Spleen (tissue), 7 donors: Measurements from ENCODE around the gene BMPR1A.

ENCODE experiments used
- POLR2A ChIP-seq, 3 donors: fragments of 450-650 bp; IDR thresholded peaks; one replicate each; pipeline ENCODE4 v1.5.1; 2017; ENCODE audit warnings: antibody characterized with exemption in 3 of 3, mild to moderate bottlenecking in 1 of 3
- TF ChIP-seq, protein P1 (sequence below), 11 experiments: fragments of 200-600 bp in 7 of 11; fragments of 450-650 bp in 4 of 11; sonication (generic) in 4 of 11; IDR thresholded peaks in 8 of 11; conservative IDR thresholded peaks in 3 of 11; 1 replicate in 7 of 11; 2 replicates in 4 of 11; pipeline versions ENCODE4 v1.4.0 to v1.8.0; 2016 to 2021; ENCODE audit warnings: antibody characterized with exemption in 11 of 11, inconsistent platforms in 4 of 11, mild to moderate bottlenecking in 1 of 11
- donor health status: DM: no; HTN: no; CAD: no; lungs with moderate emphysema.
- donor health status: DM: no; HTN: no; CAD: no.
- donor health status: DM: no; HTN: no; CAD: no.

GRCh38 chr10:86729677-86730076 lies 26.7 kb upstream of the BMPR1A start:
- TF ChIP-seq, protein P1, sequence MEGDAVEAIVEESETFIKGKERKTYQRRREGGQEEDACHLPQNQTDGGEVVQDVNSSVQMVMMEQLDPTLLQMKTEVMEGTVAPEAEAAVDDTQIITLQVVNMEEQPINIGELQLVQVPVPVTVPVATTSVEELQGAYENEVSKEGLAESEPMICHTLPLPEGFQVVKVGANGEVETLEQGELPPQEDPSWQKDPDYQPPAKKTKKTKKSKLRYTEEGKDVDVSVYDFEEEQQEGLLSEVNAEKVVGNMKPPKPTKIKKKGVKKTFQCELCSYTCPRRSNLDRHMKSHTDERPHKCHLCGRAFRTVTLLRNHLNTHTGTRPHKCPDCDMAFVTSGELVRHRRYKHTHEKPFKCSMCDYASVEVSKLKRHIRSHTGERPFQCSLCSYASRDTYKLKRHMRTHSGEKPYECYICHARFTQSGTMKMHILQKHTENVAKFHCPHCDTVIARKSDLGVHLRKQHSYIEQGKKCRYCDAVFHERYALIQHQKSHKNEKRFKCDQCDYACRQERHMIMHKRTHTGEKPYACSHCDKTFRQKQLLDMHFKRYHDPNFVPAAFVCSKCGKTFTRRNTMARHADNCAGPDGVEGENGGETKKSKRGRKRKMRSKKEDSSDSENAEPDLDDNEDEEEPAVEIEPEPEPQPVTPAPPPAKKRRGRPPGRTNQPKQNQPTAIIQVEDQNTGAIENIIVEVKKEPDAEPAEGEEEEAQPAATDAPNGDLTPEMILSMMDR (IDR thresholded peaks at IDR 0.05 in 8 of 11, conservative IDR thresholded peaks at IDR 0.05 in 3 of 11): no peak
- TF ChIP-seq POLR2A (IDR thresholded peaks at IDR 0.05): no peak
